NCI-H1092 (cell line): ENCODE results near the gene NOTCH1.

Source experiments
- DNase-seq: peaks from one replicate; lab custom pipeline; 2025; lab: John Stamatoyannopoulos, UW

Gene NOTCH1

DNA sequence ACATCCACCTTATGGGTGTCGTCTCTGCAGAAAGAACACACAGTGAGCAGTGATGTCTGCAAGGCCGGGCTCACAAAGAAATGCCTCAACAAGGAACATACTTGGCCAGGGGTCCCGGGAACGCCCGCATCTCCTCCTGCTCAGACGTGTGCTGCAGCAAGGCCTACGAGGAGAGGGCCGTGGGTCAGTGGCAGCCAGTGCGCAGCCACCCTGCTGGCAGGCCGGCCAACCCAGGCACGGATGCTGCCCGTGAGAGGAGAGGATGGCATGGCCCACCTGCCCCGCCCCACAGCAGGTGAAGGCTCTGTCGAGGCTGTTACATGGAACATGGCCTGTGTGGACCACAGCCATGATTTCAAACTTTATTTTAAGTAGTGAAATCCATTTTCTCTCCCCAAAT is 82.3 kb downstream of the NOTCH1 start:
- DNase-seq, result no peak

DNA sequence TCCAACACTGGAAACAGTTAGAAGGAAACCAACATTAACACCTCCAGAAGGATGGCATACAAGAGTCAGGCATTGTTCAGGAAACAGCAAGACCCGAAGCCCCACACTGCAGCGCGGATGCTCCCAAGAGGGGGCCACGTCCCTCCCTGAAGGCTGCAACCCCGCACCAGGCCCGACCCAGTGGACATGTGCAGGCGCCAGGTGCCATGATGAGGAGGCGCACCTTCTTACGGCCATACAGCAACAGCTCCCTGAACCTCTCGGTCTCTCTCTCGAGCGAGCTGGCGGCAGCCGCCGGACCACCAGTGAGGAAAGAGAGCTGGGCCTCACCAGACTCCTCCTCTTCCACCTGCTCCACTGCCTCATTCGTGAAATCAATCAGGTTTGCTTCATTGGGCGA is 83.2 kb downstream of the NOTCH1 start:
- DNase-seq, result no peak

DNA sequence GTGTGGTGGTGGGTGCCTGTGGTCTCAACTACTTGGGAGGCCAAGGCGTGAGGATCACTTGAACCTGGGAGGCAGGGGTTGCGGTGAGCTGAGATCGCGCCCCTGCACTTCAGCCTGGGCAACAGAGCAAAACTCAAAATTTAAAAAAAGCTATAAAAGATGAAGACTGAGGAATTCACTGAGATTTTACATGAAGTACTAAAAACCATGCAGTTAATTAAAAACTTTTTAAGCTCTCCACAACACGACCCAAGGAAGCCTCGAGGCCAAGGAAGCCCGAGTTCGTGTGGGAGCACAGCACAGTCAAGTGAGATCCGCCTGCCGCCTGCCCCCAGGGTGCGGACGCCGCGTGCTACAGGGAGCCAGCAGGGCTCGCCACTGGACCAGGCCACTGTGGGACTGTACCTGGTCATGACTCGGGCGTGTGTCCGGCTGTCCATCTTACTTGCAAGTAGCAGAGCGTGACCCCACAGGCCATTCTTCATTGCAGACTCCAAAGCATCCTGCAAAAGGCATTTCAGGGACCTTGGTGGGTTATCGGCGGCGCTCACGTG is 85.0 kb downstream of the NOTCH1 start:
- no peak for DNase-seq

DNA sequence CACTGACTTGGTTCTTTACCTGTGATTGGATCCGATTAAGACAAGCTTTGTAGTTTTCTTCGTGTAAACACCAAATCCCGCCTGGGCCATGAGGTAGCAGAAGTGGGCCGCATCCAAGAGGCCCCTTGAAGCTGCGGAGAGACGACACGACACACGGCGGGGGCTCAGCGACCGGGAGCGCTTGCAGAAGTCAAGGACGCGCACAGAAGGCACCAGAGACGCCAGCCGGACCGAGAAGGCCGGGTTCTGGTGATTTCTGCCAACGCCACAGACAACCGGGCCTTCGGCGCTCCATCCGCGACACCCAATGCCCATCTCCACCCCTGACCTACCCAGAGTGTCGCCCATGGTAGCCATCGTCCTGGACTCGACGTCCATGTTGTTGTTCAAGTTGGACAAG is 86.4 kb downstream of the NOTCH1 start:
- DNase-seq, result no peak

DNA sequence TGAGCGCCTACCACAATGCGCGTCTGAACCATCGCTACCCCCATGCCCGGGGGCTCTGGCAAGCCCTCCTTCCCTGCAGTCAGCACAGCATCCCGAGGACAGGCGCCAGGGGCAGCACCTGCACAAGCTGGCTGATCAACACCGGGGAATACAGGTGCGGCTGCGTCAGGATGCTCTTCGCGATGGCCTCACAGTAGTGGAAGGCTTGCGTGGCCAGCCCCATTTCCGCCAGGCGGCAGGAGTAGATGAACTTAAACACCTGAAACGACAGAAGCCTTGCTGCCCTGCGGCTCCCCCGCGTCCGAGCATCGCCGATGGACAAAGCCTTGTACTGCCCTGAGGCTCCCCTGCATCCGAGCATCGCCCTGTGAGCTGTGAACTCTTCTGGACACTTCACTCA is 88.5 kb downstream of the NOTCH1 start:
- DNase-seq, result no peak

DNA sequence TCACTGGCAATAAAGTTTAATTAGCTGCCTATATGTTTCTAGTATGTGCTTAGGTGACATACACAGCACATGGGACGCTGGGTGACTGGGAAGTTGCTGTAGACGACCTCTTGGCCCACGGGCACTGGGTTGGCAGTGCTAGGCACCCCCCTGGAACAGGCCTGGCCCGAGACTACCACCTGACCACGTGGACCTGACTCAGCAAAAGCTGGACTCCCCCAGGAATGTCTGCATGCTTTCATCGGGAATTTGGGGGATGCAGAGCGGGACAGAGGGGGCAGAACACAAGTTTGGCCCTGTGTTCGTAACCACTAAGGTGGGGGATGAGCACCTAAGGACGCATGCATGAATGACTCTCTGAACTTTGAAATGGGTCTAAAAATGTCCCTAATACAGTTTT is 89.6 kb downstream of the NOTCH1 start:
- DNase-seq, result no peak

DNA sequence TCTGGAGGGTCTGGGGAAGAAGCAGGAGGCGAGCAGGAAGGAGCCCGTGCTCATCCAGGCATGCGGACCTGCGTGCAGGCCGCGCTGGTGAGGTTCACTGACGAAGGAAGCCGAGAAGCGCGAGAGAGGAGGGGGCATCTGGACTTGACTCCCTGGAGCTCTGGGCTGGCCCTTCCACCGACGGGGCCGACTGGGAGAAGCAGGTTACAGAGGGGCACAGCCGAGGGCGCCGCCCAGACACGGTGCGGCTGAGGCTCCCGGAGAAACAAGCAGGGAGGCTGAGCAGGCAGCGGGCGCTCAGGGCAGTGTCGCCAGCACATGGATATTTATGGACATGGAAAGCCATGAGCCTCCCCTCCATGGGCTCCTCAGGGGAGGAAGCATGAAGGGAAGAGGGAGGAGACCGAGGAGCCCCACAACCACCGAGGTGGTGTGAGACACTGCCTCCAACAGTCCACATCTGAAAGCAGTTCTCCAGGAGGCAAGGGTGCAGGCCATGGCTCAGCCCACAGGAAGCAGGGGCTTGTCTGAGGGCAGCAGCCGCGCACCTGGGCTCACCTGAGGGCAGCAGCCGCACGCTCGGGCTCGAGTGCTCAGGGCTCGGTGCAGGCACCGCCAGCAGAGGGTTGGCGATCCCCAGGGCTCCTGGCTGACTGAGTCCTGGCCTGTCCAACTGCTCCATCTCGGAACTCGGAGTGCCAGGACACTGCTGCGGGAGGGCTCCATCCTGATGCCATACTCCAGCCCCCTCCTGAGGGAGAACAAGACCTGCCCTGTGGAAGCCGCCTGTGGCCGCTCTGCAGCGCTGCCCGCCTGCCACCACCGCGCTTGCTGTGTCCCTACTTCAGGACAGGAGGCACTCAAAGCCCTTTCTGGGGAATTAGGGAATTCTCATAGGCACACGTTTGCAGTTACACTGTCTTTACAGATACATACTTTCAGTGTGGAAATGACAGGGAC is 90.5 kb downstream of the NOTCH1 start:
- DNase-seq, result no peak

DNA sequence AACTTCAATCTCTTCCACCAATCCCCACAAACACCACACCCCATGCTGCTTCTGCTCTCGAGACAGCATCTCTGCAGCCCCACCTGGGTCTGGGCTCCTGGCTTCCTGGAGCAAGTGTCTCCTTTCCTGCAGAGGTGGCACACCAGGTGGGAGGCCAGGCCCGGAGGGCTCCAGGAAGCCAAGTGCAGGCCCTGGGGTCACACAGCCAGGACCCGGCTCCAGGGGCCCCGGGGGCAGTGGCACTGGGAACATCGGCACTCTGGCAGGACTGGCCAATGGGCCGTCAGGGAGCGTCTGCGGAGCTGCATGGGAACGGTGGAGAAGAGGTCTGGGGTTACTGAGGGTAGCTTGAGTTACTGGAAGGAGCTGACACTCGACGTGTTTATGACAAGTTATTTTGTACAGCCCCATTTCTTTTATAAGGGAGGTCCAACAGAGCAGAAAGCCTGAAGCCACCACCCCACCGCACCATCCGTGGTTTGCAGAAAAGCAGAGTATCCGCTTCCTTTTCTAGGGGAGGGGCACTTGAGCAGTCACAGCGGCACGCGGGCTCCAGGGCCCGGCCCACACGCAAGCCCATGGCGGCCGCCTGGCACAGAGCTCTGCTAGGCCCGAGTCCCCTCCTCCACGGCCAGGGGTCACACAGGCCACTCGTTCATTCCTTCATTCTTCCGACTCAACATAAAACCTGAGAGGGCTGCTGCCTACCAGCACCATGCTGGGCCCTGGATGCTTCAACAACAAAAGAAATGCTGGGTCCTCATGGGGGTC is 91.6 kb downstream of the NOTCH1 start:
- DNase-seq, result no peak

DNA sequence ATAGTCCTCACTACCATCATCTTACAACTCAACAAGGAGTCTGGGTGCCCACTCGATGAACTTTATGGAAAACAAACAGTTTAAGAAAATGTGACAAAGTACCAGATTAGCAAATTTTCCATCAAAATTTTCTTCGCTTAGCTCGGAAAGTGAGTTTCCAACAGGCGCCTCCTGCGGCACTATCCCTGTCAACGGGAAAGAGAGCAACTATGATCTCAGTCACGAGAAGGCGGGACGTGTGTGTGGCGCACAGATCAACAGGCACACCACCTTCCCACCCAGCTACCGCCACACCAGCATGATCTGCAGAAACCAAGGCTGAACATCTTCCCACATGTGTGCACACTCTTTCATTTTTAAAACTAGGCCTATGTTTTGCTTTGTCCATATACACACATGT is 92.5 kb downstream of the NOTCH1 start:
- DNase-seq, result no peak

DNA sequence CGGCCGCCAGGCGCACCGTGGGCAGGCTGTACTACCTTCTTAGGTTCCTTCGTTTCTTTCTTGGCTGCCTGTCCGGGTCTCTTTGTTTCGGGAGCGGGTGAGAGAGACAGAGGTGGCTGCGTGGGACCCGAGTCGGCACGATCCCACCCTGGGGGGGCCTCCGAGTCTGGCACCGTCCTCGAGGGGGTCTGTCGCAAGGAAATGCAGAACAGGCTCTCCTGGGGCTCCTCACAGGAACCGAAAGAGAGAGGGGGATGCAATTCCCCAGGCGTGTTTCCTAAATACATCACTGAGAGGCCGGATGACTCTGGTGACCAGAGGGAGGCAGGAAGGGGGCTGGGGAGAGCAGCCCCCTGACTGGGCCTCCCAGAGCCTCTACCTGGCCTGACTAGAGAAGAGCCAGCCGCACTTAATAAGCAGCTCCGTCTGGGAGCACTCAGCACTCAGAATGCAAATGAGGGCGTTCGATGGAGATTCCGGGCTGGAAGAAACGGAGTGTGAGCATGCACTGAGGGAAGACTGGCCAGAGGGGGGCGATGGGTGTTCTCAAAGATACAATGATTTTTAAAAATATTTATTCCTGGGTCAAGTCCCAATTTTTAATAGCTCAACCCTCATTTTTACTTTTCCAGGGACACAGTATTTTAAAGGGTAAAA is 94.5 kb downstream of the NOTCH1 start:
- DNase-seq, result no peak

DNA sequence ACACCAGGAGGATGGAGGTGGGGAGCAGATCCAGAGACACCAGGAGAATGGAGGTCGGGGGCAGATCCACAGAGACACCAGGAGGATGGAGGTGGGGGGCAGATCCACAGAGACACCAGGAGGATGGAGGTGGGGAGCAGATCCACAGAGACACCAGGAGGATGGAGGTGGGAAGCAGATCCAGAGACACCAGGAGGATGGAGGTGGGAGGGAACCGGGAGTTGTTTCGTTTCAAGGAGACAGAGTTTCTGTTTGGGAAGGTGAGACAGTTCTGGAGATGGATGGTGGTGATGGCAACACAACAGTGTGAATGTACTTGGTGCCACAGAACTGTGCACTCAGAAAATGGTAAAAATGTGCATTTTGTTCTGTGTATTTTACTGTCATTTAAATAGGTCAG is 97.2 kb downstream of the NOTCH1 start:
- DNase-seq, result no peak

DNA sequence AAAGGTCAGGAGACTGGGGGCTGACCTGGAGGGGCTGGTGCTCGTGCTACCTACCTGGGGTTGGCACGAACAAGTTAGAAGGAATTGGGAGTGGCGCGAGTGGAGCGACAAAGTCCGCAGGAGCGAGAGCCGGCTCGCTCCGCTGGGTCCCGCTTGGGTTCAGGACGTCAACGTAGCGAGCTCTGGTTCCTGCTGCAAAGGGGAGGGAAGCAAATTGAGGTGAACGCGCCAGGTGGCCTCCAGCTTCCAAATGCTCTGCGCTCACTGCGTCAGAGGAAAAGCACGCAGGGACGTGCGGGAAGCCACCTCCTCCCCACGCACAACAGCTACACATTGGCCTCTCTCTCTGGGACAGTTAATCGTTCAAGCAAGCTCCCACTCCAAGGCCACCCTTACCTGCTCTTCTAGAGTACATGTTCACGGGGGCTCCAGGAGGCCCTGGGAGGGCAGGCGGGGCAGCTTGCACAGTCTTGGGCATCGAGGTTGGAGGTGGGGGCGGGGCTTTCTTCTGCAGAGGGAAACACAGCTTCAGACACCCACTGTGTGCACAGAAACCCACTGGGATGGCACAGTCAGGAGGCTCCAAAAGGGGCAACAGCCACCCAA is 98.6 kb downstream of the NOTCH1 start:
- no peak for DNase-seq

DNA sequence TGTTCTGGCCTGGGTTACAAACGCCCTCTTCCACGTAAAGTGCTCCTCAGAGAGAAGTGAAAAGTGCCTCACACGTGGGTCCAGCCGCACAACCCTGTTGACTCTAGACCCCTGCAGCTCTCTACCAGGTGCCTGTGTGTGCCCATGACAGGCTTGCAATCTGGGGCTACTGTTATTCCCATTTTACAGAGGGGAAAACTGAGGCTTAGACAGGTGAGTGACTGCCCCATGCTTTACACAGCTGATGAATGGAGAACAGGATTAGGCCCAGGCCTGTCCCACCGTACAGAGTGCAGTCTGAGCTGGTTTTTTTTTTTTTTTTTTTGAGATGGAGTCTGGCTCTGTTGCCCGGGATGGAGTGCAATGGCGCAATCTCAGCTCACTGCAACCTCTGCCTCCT is 100.0 kb downstream of the NOTCH1 start:
- no peak for DNase-seq
